Left colon (tissue), 2 donors: Measurements from ENCODE around the gene KRT2. TPM values are rescaled to one million over a fixed set of nuclear protein-coding genes. Genes with fewer than 3 reads are reported as not detected.

Experiments
- ATAC-seq: fragments of 200-7000 bp; cut with Tn5 transposase; one replicate; pipeline ENCODE4 v1.9.1; 2020; ENCODE audit warnings: mild to moderate bottlenecking, moderate library complexity
- DNase-seq, 2 donors: peaks; one replicate each; pipeline ENCODE4 v3.0.0-alpha.2; 2020
- intact Hi-C, 2 donors: fragments of 100-400 bp; cut with DNase I in 1 of 2; cut with micrococcal nuclease in 1 of 2; formaldehyde crosslinking; loops; one replicate each; pipeline versions ENCODE4 v1.11.2 to v1.14.0; 2022; cut with DNase I, micrococcal nuclease
- total RNA-seq, 2 donors: library from RNA; stranded (reverse); fragmentation: NEBNext Ultra II Directional; extraction: Animal tissue kit (Norgen Biotek cat#: 25700); gene quantifications; one replicate each; pipeline ENCODE4 v1.2.1, GENCODE V29; 2021
- donor health status: DM: no; HTN: no; CAD: no.
- donor health status: DM: yes; HTN: yes; CAD: no.

Gene KRT2
- total RNA-seq, 2 donors from 2014 or later, result not detected

DNA sequence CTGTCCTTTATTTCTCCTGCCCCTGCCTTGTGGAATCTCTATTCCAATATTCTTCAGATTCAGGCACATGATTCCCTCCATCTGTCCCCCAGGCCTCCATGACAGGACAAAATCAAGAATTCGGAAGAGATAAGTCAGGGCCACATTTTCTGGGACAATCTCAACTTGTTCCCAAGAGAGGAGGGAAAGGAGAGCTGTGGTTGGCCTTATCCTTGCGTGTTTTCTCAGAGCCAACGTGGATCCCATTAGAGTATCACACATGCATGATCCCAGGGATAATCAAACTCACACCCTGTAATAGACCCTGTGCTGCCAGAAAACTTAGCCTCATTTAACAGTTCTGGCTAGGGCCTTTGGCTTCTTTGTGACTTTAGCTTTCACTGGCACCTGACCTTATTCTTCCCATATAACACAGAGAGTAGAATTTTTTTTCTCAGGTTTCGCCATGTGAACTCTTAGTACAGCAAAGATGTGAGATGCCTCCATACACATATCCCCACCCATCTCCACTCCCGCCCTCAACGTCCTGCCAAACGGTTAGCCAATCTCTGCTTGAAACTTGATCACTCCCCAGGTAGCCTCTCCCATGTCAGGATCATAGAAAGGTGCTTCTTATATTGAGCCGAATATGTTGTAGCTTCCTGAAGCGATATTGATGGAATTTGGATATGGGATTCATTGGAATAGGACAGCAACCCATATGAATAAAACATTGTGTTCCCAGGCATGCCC is 34.9 kb upstream of the KRT2 start:
- intact Hi-C loops, result no loop called here
- ATAC-seq, result peak; percentile 40
- DNase-seq, result no peak

DNA sequence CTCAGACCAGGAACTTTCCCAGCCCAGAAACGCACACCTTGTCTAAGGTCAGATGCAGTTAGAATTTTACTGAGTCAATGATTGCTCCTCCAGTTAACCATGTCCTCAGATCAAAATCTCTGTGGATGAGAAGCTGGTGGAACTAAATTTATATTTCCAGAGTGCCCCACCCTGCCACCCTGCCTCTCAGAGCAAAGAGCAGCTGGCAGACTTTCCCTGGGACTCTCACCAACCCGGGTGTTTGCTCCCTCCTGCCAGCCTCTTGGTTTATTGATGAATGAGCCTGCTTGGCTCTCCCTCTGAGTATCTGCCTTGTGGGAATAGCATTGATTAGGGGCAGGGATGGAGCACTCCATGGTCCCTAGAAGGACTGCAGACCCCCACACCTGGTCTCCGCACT is 34.1 kb upstream of the KRT2 start:
- ATAC-seq, result peak; percentile 72
- intact Hi-C loops, result no loop called here

DNA sequence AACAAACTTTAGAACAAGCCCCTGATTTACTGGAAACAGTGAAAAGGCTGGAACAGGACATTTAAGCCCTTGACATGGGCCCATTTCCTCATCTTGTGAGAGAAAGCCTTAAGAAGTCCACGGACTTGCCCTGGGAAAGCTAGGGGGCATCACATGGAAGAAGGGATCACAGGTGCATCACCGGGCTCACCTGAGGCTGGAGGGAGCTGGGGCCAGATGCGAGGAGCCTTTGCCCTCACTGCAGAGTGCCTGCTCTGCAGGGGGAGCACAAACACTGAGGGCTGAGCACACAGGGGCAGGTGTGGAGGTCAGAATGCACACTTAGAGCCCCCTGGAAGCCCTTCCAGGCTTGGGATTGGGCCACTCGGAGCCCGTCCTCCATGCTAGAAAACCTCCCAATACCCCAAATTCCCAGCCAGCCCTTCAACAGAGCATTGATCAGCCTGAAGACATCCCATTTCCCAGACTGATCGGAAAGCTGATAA is 33.4 kb upstream of the KRT2 start:
- DNase-seq (no peak), ATAC-seq (no peak)
- intact Hi-C loops, result no loop called here

More for the DNA sequence above, 34.1 kb upstream of the KRT2 start:
- DNase-seq, result peak; percentile 26 to 33

DNA sequence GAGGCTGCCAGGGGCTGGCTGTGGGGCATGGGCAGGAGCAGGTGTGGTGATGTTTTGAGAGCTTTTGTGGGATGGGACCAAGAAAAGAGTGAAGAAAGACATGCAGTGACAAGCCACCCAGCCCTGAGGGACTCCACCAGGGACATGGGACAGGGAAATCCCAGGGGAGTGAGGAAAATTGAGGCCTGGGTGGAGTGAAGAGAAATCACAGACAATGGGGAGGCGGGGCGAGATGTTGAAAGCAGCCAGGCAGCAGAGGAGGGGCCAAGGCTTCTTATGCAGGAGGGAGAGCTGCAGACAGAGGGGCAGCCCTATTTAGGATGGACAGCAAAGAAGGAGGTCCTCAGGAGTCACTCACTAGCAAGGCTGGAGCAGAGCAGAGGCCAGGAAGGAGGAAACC is 32.4 kb upstream of the KRT2 start:
- ATAC-seq (no peak), DNase-seq (no peak)
- intact Hi-C loops, result no loop called here

DNA sequence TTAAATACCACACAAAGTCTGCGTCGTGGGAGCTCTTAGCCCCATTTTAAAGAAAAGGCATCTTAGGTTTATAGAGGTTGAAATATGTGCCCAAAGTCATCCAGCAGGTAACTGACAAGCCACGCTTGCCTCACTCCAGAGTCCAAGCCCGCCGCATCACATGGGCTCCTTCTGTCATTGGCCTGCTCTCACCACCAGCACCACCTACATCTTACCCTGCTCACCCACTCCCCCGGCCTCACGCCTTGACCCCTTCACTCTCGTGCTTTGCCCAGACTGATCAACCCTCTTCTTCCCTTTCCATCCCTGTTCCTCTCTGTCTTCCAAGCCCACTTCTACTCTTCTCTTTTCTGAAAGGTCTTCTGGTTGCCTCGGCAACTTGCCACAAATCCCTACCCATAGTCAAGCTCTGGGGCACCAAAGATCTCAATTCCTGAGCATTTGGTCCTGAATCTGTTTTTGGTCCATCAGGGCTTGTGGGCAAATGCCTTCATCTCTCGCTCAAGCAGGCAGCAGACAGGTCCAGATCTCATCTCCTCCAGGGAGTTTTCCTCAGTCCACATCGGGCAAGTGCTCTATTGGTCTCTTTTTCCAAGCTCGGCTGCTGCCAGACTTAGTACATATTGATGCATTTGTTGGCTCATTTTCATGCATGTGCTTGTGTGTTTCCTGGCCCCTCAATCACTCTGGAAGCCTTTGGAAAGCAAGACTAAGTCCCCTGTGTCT is 31.7 kb upstream of the KRT2 start:
- DNase-seq (no peak), ATAC-seq (no peak)
- intact Hi-C loops, result no loop called here

DNA sequence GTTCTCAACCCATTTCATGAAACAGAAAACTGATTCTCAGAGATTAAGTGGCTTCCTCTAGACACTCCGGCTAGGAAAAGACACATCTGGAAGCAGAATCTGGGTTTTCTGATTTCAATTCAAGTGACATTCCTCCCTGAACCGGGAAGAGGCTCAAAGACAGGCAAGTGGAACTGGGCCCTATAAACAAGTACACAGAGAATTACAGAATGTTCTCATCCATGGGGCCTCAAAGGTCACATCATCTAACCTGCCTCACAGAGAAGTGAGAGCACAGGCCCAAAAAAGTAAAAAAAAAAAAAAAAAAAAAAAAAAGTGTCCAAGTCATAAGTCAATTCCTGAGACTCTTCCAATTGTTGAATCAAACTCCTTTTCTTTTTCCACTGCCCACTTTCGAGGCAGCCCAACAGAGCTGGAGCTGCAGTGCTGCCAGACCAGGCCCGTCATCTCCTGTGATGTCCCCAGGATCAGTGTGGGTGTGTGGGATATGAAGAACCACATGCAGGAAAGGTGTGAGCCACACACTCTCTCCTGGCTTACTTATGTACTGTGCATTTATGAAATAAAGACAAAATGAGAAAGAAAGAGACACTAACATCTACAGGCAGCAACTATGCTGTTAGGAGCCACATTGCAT is 31.0 kb upstream of the KRT2 start:
- no peak for DNase-seq
- no peak for ATAC-seq
- intact Hi-C loops, result no loop called here

DNA sequence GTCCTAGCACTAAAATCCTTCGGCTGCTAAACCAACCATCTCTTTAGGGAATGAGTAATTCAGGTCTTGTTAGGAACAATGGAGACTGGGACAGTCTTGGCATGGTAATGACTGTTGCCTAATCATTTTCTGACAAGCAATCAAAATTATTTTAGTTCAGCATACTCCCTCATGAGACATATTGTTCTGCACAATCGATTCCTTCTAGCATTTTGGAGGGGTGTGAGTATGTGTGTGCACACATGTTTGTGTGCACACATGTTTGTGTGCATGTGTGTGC is 30.3 kb upstream of the KRT2 start:
- no peak for DNase-seq
- intact Hi-C loops, result no loop called here
- no peak for ATAC-seq

DNA sequence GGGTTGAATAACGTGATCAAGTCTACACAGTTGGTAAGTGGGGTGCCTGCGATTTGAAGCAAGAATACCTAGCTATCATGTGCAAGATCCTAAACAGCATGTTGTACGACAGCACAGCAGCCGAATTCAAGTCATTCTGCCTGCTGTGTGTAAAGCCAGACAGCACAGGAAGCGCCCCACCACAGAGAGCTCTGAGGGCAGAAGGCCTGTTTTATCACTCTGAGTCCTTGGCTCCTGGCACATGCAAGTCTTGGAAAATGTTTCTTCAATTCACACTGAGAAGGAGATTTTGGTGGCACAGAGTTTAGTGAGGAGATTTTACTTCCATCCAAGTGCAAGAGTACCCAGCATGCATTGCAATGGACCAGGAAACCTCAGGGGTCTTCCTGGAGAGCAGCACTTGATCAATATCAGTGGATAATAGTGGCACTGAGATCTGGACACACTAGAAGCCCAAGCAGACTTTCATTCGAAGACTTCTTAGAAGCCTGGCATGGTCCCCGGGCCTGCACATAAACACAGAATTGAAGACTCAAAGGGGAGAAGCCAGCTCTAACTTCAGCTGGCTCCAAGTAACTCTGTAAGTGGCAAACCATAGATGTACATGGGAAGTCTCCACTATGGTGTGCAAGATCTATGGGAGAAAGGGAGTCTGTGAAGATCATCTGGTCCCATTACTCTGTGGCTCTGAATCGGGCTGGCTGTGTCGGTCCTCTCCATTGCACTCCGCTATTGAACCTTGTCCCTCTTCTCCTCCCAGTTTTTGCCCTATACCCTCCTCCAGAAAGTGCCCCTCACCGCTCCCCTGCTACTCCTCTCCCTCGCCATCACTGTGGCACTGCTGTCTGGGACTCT is 29.7 kb upstream of the KRT2 start:
- no peak for ATAC-seq
- intact Hi-C loops, result no loop called here
- no peak for DNase-seq

DNA sequence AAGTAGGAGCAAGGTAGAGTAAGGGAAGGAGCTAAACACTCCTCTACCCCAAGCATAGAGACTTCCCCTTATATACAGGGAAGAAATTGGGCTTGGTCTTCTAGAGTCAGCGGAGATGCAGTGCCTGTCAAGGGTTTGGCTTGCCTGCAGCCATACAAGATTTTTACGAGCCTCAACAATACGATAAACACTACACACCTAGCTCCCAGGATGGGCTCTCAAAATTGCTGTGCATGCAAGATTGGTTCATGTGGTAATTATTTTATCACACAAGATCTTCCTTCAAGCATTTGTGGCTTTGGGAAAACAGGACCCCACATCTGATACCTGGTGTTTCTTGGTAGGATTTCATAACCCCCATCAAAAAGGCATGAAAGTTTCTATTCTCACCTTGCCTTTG is 28.4 kb upstream of the KRT2 start, which contains the start of gene KRT1:
KRT1 (minus strand) TSS at position 45 of the 400 bp plus-strand sequence. CDS start 59 bp downstream, outside the sequence.
- ATAC-seq, result no peak
- no peak for DNase-seq
- intact Hi-C loops, result no loop called here

DNA sequence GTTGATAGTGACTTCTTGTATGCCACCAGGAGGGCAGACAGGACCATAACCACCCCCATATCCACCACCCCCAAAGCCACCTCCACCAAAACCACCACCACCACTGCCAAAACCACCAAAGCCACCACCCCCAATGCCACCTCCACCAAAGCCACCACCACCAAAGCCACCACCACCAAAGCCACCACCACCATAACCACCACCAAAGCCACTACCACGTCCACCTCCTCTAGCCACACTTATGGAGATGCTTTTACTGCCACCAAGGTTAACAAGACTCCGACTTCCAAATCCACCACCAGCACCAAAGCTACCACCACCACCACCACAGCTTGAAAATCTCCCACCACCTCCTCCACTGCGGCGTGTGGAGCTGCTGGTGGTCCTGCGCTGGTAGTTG is 27.9 kb upstream of the KRT2 start:
- ATAC-seq (no peak), DNase-seq (no peak)
- intact Hi-C loops, result no loop called here

DNA sequence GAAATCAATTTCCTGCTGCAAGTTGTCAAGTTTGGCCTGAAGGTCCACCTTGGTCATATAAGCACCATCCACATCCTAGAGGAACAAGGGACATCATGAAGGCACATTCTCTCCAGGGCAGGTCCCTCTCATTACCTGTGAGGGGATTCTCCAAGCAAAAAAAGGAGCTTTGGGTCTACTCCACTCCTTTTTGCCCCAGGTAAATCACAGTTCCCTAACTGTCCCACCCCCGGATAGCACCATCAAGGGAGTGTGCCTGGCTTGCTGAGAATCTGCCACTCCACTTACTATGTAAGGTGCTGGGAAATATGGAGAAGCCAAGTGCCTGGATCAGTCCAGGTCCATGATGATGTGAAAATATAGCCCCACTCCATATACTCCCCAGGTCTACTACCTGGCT is 25.7 kb upstream of the KRT2 start:
- ATAC-seq (no peak), DNase-seq (no peak)
- intact Hi-C loops, result no loop called here

DNA sequence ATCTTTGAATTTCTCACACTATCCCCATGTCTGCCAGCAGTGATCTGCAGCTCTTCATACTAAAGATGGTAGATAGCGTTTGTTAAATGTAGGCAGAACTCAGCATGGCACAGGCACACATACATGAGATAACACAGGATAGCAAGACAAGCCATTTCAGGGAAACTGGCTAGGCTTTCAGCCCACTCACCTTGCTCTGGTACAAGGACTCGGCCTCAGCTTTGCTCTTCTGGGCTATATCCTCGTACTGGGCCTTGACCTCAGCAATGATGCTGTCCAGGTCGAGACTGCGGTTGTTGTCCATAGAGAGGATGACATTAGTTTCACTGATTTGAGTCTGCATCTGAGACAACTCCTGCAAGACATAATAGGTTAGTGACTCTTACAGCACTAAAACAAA is 25.1 kb upstream of the KRT2 start:
- intact Hi-C loops, result no loop called here
- ATAC-seq (no peak), DNase-seq (no peak)

DNA sequence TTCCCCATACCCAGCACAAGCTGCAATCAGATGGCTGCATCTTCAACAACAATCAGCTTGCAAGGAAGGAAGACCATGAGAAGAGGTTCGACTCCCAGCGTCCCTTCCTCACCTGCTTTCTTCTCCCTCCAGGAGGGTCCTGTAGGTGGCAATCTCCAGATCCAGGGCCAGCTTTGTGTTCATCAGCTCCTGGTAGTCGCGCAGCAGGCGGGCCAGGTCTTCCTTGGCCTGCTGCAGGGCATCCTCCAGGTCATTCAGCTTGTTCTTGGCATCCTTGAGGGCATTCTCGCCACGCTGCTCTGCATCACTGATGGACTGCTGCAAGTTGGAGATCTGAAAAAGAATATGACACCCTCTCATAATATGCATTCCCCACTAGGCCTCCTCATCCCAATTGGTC is 24.2 kb upstream of the KRT2 start:
- intact Hi-C loops, result no loop called here
- DNase-seq (no peak), ATAC-seq (no peak)

DNA sequence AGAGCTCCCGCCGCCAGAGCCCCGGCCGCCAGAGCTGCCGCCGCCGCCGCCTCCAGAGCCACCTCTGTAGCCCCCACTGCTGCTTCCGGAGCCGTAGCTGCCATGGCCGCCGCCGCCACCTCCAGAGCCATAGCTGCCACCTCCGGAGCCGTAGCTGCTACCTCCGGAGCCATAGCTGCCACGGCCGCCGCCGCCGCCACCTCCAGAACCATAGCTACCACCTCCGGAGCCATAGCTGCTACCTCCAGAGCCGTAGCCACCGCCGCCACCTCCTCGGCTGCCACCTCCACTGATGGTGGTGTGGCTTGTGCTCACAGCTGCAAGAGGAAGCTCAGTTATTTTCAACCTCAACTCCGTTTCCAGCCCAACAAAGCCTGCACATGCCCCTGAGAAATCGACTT is 23.3 kb upstream of the KRT2 start:
- DNase-seq, result no peak
- ATAC-seq, result no peak
- intact Hi-C loops, result no loop called here

DNA sequence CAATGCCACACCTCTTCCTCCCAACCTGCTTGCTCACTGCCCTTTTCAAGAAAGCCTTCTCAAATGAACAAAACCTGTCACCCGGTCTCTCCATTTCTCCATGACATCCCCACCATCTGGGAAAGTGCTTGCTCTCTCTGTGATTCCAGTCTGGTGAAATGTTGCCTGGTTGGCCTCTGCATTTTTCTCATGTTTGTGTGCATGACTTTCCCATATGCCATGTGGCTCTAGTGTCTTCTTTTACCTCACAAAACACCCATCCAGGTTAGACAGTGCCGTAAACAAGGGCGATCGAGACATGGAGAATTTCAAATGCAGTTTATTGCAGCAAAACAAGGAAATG is 22.4 kb upstream of the KRT2 start:
- ATAC-seq (no peak), DNase-seq (no peak)
- intact Hi-C loops, result no loop called here

DNA sequence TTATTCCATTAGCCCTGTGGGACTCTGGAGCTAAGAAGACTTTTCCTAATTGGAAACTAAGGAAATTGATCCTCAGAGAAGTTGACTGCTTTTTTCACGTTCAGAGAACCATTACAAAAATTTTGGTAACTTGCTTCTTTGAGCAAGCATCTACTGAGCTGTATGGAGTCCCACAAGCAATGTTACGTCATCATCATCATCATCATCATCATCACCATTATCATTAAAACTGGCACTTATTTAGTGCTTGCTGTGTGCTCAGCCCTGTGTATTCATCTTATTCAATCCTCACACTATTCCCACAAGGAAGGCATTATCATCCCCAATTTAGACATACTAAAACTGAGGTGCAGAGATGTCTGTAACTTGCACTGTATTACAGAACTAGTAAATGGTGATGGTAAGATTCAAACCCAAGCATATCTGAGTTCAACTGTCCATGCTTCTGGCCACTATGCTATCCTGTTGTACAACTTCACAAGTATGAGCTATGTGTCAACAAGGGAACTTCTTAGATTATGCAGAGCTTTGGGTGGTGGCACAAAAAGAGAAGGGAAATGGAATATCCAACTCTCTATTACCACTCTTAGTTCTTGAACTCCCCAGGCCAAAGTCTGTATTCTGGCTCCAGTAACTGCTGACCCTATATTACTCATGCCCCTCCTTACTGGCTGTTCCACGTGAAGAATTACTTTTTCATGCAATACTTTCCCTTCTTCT is 21.9 kb upstream of the KRT2 start:
- DNase-seq, result no peak
- no peak for ATAC-seq
- intact Hi-C loops, result no loop called here

DNA sequence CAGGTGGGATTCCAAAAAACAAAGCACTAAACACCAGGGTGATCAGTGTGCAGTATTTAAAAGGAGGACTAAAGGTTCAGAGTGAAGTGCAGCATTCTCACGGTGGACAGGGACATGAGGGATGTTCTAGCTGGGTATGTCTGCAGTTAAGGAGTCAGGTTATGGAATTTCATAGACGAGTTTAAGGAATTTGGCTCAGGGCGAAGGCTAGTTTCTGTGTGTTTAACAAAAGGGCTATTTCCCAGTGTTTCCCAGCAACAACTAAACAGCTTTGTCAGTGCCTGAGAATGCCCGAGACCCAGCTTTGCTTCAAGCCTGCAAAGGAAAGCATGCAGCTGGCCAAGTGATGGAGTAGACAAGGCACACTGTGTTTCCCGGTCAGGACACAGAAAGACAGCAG is 21.2 kb upstream of the KRT2 start:
- DNase-seq (no peak), ATAC-seq (no peak)
- intact Hi-C loops, result no loop called here

DNA sequence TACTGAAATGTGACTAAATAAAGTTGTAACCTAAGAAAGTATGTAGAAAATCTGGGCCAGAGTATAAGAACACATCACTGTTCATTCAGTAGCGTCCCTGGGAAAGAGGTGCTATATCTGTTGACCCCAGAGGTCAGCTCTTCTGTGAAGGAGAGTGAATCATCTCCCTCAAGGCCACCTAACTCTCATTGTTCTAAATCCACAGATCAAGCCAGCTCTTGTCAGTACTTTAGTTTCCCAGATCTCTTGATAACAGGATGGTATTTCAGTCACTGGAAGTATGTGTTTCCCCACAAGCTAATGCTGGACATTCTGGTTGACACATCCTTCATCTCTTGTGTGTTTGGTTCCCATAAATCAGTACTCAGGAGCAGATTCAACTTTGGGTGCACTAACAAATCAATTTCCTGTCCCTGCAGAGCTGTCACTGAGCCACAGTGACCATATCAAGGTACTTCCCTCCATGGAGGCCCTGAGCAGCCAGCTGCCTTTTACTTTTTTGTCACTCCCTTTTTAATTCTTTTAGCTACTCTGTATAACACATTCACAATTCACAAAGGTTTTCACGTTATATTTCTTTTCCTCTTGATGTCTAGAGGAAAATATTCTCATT is 20.4 kb upstream of the KRT2 start:
- intact Hi-C loops, result no loop called here
- DNase-seq, result no peak
- no peak for ATAC-seq

DNA sequence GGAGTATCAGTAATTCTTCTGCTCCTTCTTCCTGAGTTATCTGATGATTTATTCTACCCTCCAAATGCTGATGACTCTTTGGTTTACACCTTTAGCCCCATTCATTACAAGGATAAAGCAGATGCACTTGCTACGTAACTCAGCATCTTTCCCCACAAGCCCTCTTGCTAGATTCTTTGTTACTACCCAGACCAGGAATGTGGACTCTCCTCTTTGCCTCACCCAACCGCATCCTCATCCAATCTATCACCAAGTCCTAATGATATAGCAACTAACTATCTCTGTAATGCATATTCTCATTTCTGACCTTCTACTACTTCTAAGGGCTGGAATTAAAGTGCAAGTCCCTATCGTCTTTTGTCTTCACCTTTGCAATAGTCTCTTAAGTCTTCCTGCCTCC is 18.9 kb upstream of the KRT2 start:
- no peak for ATAC-seq
- intact Hi-C loops, result no loop called here
- no peak for DNase-seq
